Activated CD8-positive, alpha-beta memory T cell treated with anti-CD3 and anti-CD28 coated beads for 36 hours (primary cell): ENCODE data around the gene MCRIP1. TPM values are rescaled to one million over a fixed set of nuclear protein-coding genes. Genes with fewer than 3 reads are reported as not detected.

Experiments
- CTCF ChIA-PET: fragments of 350-600 bp; sonication (Branson Sonifier 250); formaldehyde crosslinking; loops from one replicate; lab custom pipeline; 2021; ENCODE audit warnings: antibody characterized with exemption; lab: Charles Lee
- POLR2A ChIA-PET: fragments of 350-600 bp; sonication (Branson Sonifier 250); formaldehyde crosslinking; loops from one replicate; lab custom pipeline; 2021; ENCODE audit warnings: antibody characterized with exemption; lab: Charles Lee
- total RNA-seq, 2 experiments: library from RNA; stranded (reverse); gene quantifications; one replicate each; pipeline ENCODE4 v1.2.3, GENCODE V29; 2021

The MCRIP1 gene
- total RNA-seq, 2 experiments from 2014 or later, result 44.5 to 46.3 TPM

- ChIA-PET CTCF (interaction anchor here (0.9 to 1.1 kb wide), 2 partner anchors 20 to 28 kb away, joined by 3 to 4 read pairs; partner anchors contain the start of gene P4HB), POLR2A (interaction anchor here (0.5 to 2.5 kb wide), 9 partner anchors 10 to 130 kb away, joined by 3 to 20 read pairs (median 4); partner anchors contain the start of genes ARHGDIA, MRPL12 and P4HB)
Observed at GRCh38 chr17:81832608-81833159, 407 bp downstream of the MCRIP1 start.

GRCh38 chr17:81831957-81832607 lies 1.0 kb downstream of the MCRIP1 start:
- ChIA-PET CTCF (no interaction called here), POLR2A (interaction anchor here (0.6 to 2.5 kb wide), 3 partner anchors 29 to 41 kb away, joined by 4 to 20 read pairs (median 12); partner anchors contain the start of genes ARHGDIA and P4HB)

- POLR2A ChIA-PET, result interaction anchor here (2.5 kb wide), 1 partner anchor 39 kb away, joined by 20 read pairs; the partner anchor contains the start of gene ARHGDIA
- CTCF ChIA-PET, result no interaction called here
Observed at GRCh38 chr17:81831563-81831956, 1.5 kb downstream of the MCRIP1 start.

GRCh38 chr17:81829858-81830257 lies 3.2 kb downstream of the MCRIP1 start:
- POLR2A ChIA-PET, result no interaction called here
- CTCF ChIA-PET, result no interaction called here

GRCh38 chr17:81828656-81829055 lies 4.4 kb downstream of the MCRIP1 start:
- ChIA-PET POLR2A (no interaction called here), CTCF (interaction anchor here (0.9 kb wide), 2 partner anchors 30 to 93 kb away, joined by 3 to 4 read pairs; no protein-coding TSS in a partner anchor)

GRCh38 chr17:81825841-81826466 lies 7.1 kb downstream of the MCRIP1 start:
- POLR2A ChIA-PET, result interaction anchor here (0.7 kb wide), 1 partner anchor 153 kb away, joined by 8 read pairs; no protein-coding TSS in a partner anchor
- CTCF ChIA-PET, result interaction anchor here (0.7 to 0.8 kb wide), 2 partner anchors 14 to 184 kb away, joined by 3 to 5 read pairs; no protein-coding TSS in a partner anchor

- POLR2A ChIA-PET, result no interaction called here
- CTCF ChIA-PET, result interaction anchor here (0.9 kb wide), 1 partner anchor 123 kb away, joined by 3 read pairs; no protein-coding TSS in a partner anchor
Observed at GRCh38 chr17:81824595-81824994, 8.5 kb downstream of the MCRIP1 start.

GRCh38 chr17:81823820-81824550 lies 9.1 kb downstream of the MCRIP1 start:
- ChIA-PET POLR2A (no interaction called here), CTCF (no interaction called here)

GRCh38 chr17:81822996-81823819 lies 9.9 kb downstream of the MCRIP1 start:
- CTCF ChIA-PET, result no interaction called here
- POLR2A ChIA-PET, result no interaction called here

GRCh38 chr17:81822312-81822637 lies 10.8 kb downstream of the MCRIP1 start:
- ChIA-PET CTCF (interaction anchor here (0.5 kb wide), 1 partner anchor 97 kb away, joined by 4 read pairs; no protein-coding TSS in a partner anchor), POLR2A (no interaction called here)

- ChIA-PET POLR2A (no interaction called here), CTCF (interaction anchor here (0.5 kb wide), 1 partner anchor 97 kb away, joined by 4 read pairs; no protein-coding TSS in a partner anchor)
Observed at GRCh38 chr17:81821603-81822311, 11.3 kb downstream of the MCRIP1 start.

- ChIA-PET CTCF (no interaction called here), POLR2A (no interaction called here)
Observed at GRCh38 chr17:81821147-81821546, 11.9 kb downstream of the MCRIP1 start.

- ChIA-PET POLR2A (no interaction called here), CTCF (no interaction called here)
Observed at GRCh38 chr17:81819708-81820107, 13.4 kb downstream of the MCRIP1 start.

GRCh38 chr17:81817758-81818147 lies 15.3 kb downstream of the MCRIP1 start:
- CTCF ChIA-PET, result no interaction called here
- POLR2A ChIA-PET, result no interaction called here

- ChIA-PET POLR2A (no interaction called here), CTCF (interaction anchor here (0.6 kb wide), 1 partner anchor 35 kb away, joined by 3 read pairs; no protein-coding TSS in a partner anchor)
Observed at GRCh38 chr17:81815646-81815986, 17.5 kb downstream of the MCRIP1 start.

GRCh38 chr17:81814748-81815645 lies 18.1 kb downstream of the MCRIP1 start:
- ChIA-PET CTCF (interaction anchor here (0.6 kb wide), 1 partner anchor 35 kb away, joined by 3 read pairs; no protein-coding TSS in a partner anchor), POLR2A (no interaction called here)
